GM12892 (cell line): ENCODE results near the gene PNO1.

Source experiments
- POLR2A ChIP-seq: IDR thresholded peaks from 2 replicates; pipeline ENCODE4 v1.6.1; 2011; ENCODE audit warnings: low read depth, low read length, control low read depth
- TAF1 ChIP-seq: IDR thresholded peaks from 2 replicates; pipeline ENCODE4 v1.6.1; 2011; ENCODE audit warnings: low read depth, mild to moderate bottlenecking, control low read depth, low read length, borderline replicate concordance

- TF ChIP-seq POLR2A (no peak), TAF1 (no peak)
These were observed 35.1 kb upstream of the PNO1 start for GRCh38 chr2:68122680-68122964.
